Umbilical cord (tissue), 2 donors: ENCODE measurements around the gene KCNT2. TPM values are rescaled to one million over a fixed set of nuclear protein-coding genes. Genes with fewer than 3 reads are reported as not detected.
"Not testable (repeated sequence)": the region's sequence is repeated elsewhere in the genome, so short reads cannot be mapped to it uniquely, and the experiment has no call there.

ENCODE experiments used
- DNase-seq: peaks from one replicate; pipeline ENCODE4 v3.0.0-alpha.2; 2015; ENCODE audit warnings: low spot score
- total RNA-seq: library from RNA; depleted of rRNA; stranded (reverse); fragments of >200 nt; gene quantifications from one replicate; pipeline ENCODE4 v1.2.3, GENCODE V29; 2014; ENCODE audit warnings: low replicate concordance; ENCODE audit not compliant: insufficient read depth

KCNT2 gene
- total RNA-seq, 1 donor from 2014 or later, result 3.4 TPM

GRCh38 chr1:196323869-196324268 is 284.4 kb downstream of the KCNT2 start:
- DNase-seq, result no peak

DNA sequence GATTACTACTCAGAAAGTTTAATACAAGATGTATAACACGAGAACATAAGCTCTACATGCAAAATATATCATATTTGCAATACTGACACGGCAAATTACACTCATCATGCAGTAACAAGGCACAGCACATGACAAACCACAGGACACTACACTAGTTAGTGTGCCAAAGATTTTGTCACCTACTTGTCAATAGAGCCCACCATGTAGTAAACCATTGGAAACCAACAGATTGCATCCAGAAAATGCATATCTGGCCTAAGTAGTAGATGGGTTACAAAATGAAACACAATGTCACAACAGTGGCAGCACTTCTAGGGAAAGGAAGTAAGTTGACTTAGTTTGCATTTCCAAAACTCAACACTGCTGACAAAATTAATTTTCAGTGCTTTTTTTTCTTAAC is 288.9 kb downstream of the KCNT2 start:
- DNase-seq, result no peak

GRCh38 chr1:196317535-196318522 is 290.4 kb downstream of the KCNT2 start:
- peak; percentile 49 for DNase-seq

DNA sequence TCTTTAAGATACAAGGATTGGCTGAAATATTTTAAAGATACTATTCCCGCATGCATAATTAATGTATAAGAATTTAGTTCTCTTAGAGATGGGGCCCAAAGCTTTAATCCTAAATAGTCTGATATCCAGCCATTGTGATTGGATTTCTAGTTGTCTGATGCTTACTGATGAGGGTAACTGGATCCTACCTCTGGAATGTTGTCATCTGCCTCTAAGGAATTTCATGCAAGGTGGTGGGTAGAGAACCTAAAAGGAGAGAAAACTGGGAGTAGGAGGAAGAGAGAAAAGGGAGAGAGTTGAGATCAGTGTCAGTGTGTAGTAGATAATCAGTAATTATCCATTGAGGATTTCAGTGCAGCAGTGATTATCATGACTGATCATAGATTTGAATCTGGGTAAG is 295.5 kb downstream of the KCNT2 start:
- DNase-seq, result no peak

DNA sequence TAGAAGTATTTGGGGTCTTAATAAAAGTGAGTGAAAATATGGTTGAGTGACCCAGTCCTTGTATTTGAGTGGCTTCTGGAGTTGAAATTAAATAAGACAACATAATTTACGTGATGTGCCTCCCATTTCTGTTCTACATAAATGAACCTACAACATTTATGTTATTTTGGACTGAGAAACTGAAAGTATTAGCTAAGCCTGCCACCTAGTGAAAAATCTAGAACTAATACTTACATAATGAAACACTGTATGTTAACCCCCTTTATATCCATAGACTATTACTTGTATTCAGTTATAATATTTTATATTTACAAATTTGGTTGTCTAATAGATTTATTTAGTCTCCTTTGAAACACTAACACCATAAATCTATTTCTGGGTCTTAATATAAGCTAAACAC is 298.9 kb downstream of the KCNT2 start:
- peak; percentile 36 for DNase-seq

GRCh38 chr1:196308176-196308575 is 300.1 kb downstream of the KCNT2 start:
- DNase-seq, result no peak

DNA sequence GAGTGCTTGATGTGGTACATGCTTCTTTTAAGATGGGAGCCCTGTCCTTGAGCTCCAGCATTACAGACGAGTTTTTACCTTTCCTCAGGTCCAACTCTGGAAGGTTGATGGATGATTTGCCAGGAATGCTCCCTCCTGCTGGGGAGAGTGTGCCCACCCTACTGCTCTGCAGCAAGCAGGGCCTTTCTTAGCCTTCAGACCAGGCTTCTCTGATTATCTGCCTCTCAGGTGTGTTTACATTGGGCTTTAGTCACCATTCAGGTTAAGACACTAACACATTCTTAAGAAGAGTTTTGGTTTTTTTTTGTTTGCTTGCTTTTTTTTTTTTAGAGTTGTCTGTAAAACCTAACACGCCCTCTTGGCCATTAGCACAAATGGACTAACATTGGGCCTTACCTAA is 301.8 kb downstream of the KCNT2 start:
- DNase-seq, result no peak

- no peak for DNase-seq
Observed at GRCh38 chr1:196305216-196305615, 303.0 kb downstream of the KCNT2 start.

- DNase-seq, result no peak
Observed at GRCh38 chr1:196302981-196303380, 305.3 kb downstream of the KCNT2 start.

GRCh38 chr1:196302420-196302819 is 305.8 kb downstream of the KCNT2 start:
- DNase-seq, result no peak

DNA sequence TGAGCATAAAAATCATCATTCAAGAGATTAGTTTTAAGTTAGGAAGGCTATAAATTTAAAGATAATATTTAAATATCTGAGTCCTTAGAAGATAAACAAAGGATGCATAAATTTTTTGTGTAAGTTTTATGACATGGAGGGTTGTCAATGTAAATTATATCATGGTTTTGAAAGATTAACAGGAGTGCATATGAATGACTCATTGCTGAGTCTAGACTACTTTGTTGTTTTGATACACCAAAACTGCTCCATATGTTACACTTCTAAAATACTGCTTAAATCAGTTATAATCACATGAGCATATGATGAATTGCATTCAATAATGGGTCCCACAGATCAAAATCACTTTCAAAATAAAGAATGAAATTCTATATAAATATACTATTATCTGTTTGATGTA is 312.5 kb downstream of the KCNT2 start:
- no peak for DNase-seq

- DNase-seq, result no peak
Observed at GRCh38 chr1:196278816-196279215, 329.4 kb downstream of the KCNT2 start.

- DNase-seq, result no peak
Observed at GRCh38 chr1:196277860-196278259, 330.4 kb downstream of the KCNT2 start.

DNA sequence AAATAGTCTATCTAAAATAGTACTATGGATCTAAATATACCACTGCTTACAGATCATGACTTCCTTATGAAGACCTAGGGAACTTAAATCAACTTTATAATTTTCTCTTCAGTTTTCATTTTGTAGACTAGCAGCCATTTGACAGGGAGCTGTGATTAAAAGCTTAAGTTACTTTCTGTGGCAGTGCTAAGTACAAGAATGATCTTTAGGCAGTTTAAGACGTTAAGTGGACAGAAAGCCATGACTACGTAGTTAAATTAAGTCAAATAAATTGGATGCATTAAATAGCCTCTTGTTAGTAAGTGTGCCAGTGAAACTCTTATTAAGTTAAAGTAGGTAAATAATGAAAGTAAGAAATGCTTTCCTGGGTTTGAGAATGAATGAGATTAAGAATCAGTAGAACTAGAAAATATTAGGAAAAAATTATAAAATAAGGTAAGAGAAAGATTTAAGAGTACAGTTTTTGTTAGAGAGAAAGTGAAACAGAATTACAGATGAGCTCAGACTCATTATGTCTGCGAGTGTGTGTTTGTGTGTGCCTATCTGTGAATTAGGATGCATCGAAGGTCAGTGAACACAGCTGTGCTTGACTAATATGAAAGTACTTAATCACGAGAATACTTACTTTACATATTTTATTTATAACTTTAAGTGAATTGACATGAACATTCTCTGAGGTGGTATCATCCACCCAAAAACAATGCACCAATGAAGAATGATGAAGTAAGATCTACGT is 336.9 kb downstream of the KCNT2 start:
- DNase-seq, result no peak

- DNase-seq, result not testable (repeated sequence)
Observed at GRCh38 chr1:196263086-196263485, 345.2 kb downstream of the KCNT2 start.

- DNase-seq, result no peak
Observed at GRCh38 chr1:196260270-196260669, 348.0 kb downstream of the KCNT2 start.

GRCh38 chr1:196259316-196259715 is 348.9 kb downstream of the KCNT2 start:
- DNase-seq, result no peak

DNA sequence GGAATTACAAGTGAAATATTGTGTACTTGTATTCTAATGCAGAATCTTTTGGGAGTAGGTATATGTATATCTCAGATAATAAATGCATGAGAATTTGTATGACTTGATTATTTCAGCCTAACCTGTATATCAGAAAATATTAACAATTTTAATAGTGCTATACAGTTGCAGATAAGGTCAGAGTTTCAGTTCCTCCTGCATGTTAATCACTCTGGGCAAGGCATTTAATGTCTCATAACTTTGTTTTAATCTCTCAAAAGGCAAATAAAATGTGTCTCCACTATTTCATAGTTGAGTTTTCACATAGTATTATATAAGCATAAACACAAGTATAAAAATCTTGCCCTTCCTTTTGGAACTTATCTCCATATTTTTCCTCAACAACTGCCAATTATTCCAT is 352.5 kb downstream of the KCNT2 start:
- DNase-seq, result no peak

- no peak for DNase-seq
Observed at GRCh38 chr1:196229546-196229945, 378.7 kb downstream of the KCNT2 start.

- no peak for DNase-seq
Observed at GRCh38 chr1:196214866-196215265, 393.4 kb downstream of the KCNT2 start.

GRCh38 chr1:196209983-196210382 is 398.3 kb downstream of the KCNT2 start:
- DNase-seq, result no peak

DNA sequence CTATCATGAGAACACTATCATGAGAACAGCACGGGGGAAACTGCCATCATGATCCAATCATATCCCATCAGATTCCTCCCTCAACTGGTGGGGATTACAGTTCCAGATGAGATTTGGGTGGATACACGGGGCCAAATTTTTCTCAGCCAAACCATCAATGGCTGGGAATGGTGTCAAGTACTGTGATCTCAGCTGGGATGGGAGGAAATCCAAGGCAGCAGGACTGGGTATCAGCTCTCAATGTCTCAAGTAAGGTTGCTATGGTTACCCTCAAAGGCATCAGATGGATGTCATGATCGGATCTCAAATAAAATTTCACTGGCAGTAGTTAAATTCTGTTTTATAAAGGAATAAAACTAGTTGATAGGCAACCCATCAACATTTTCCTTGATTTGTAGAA is 399.0 kb downstream of the KCNT2 start:
- no peak for DNase-seq
